CD4-positive, CD25-positive, alpha-beta regulatory T cell (primary cell): ENCODE data around the gene SLC38A6. TPM values are rescaled to one million over a fixed set of nuclear protein-coding genes. Genes with fewer than 3 reads are reported as not detected.

Experiments
- ATAC-seq, 2 donors: fragments of 150-1000 bp; cut with Tn5 transposase; one replicate each; pipeline ENCODE4 v1.10.0; 2021; ENCODE audit warnings: low read depth in 2 of 2, moderate number of reproducible peaks in 2 of 2, moderate library complexity in 1 of 2
- DNase-seq, 3 donors: peaks; one replicate each; pipeline versions ENCODE4 v3.0.0 to v3.0.0-alpha.2; 2012 to 2022; ENCODE audit warnings: mixed read lengths in 1 of 3
- H3K27ac ChIP-seq: one replicate; pipeline ENCODE4 v1.7.0; 2013; ENCODE audit warnings: mild to moderate bottlenecking, low read length; ENCODE audit not compliant: insufficient read depth, poor library complexity, severe bottlenecking
- H3K27me3 ChIP-seq: one replicate; pipeline ENCODE4 v1.7.0; 2013; ENCODE audit warnings: low read length; ENCODE audit not compliant: control insufficient read depth, insufficient read depth
- H3K36me3 ChIP-seq: one replicate; pipeline ENCODE4 v1.7.0; 2013; ENCODE audit warnings: mild to moderate bottlenecking, low read length, moderate library complexity; ENCODE audit not compliant: control insufficient read depth, insufficient read depth
- H3K4me1 ChIP-seq: 2 replicates; pipeline ENCODE4 v1.7.0; 2013; ENCODE audit warnings: mild to moderate bottlenecking, low read length; ENCODE audit not compliant: insufficient read depth, control insufficient read depth, poor library complexity, severe bottlenecking
- H3K4me3 ChIP-seq: one replicate; pipeline ENCODE4 v1.7.0; 2013; ENCODE audit warnings: low read depth, mild to moderate bottlenecking, low read length, moderate library complexity
- H3K9me3 ChIP-seq, 2 experiments: 1 replicate in 1 of 2; 2 replicates in 1 of 2; pipeline ENCODE4 v1.7.0; 2013; ENCODE audit warnings: low read length in 2 of 2, mild to moderate bottlenecking in 1 of 2, moderate library complexity in 1 of 2; ENCODE audit not compliant: control insufficient read depth in 2 of 2
- H3K27ac Mint-ChIP-seq, 3 donors: one replicate each; pipeline ENCODE4 v1.8.0; 2020 to 2022; ENCODE audit warnings: mild to moderate bottlenecking in 3 of 3, mixed read lengths in 3 of 3, moderate library complexity in 2 of 3
- H3K27me3 Mint-ChIP-seq: one replicate; pipeline ENCODE4 v1.8.0; 2022; ENCODE audit warnings: mild to moderate bottlenecking, mixed read lengths
- H3K36me3 Mint-ChIP-seq: one replicate; pipeline ENCODE4 v1.8.0; 2020; ENCODE audit warnings: mixed read lengths
- H3K4me1 Mint-ChIP-seq, 4 donors: one replicate each; pipeline ENCODE4 v1.8.0; 2020 to 2022; ENCODE audit warnings: mixed read lengths in 4 of 4, mild to moderate bottlenecking in 1 of 4
- H3K4me3 Mint-ChIP-seq, 4 donors: one replicate each; pipeline ENCODE4 v1.8.0; 2020 to 2022; ENCODE audit warnings: mild to moderate bottlenecking in 4 of 4, mixed read lengths in 4 of 4, moderate library complexity in 3 of 4
- H3K9me3 Mint-ChIP-seq, 7 donors: one replicate each; pipeline ENCODE4 v1.8.0; 2020 to 2022; ENCODE audit warnings: mixed read lengths in 7 of 7, mild to moderate bottlenecking in 3 of 7, moderate library complexity in 2 of 7
- polyA plus RNA-seq, 4 donors: library from polyadenylated mRNA; unstranded; fragments of 300-500 nt; fragmentation: Illumina TruSeq; gene quantifications; one replicate each; pipeline ENCODE4 v1.2.3, GENCODE V29; 2021
- total RNA-seq: library from RNA; stranded (reverse); gene quantifications from one replicate; pipeline ENCODE4 v1.2.3, GENCODE V29; 2022

SLC38A6 gene
- total RNA-seq = 13.8 TPM
- 10 to 100 TPM in 1 of 4 donors, 1 to 10 TPM in 3; 6.3 to 10.8 (median 8.9) TPM for polyA plus RNA-seq

- H3K27ac Mint-ChIP-seq = no peak within 1 kb of the TSS
- ATAC-seq = peak; percentile 88 to 93
- no peak within 1 kb of the TSS for H3K4me3 Mint-ChIP-seq
- Histone ChIP-seq H3K4me3 (peak within 1 kb of the TSS; percentile 90), H3K36me3 (peaks cover 10% of the 10 kb centered on the region), H3K9me3 (no peaks in the 10 kb centered on the region), H3K27me3 (no peaks in the 10 kb centered on the region), H3K4me1 (peaks cover 26% of the 10 kb centered on the region), H3K27ac (peak within 1 kb of the TSS; percentile 92)
- peaks cover 16% of the 10 kb centered on the region for H3K36me3 Mint-ChIP-seq
- no peaks in the 10 kb centered on the region for H3K27me3 Mint-ChIP-seq
- peak; percentile 87 to 94 (median 93) for DNase-seq
- no peaks in the 10 kb centered on the region for H3K9me3 Mint-ChIP-seq
- H3K4me1 Mint-ChIP-seq = peaks cover 15 to 41% (median 29%) of the 10 kb centered on the region in 4 donors
These were observed at the start of gene SLC38A6, which contains the start of gene TRMT5 for GRCh38 chr14:60980811-60981632. SLC38A6 (plus strand) TSS chr14:60981245; CDS start chr14:60981278, 33 bp downstream. TRMT5 (minus strand) TSS chr14:60981079; CDS start chr14:60980973, 106 bp downstream.

- H3K36me3 ChIP-seq = no peaks in the 10 kb centered on the region
- no peak overlapping the region for H3K4me3 ChIP-seq
- Mint-ChIP-seq H3K4me3 (no peak overlapping the region), H3K27me3 (no peaks in the 10 kb centered on the region), H3K27ac (no peak overlapping the region), H3K4me1 (peaks cover 0 to 10% (median 6%) of the 10 kb centered on the region in 4 donors), H3K36me3 (peaks cover 12% of the 10 kb centered on the region), H3K9me3 (peaks cover 0 to 5% (median 0%) of the 10 kb centered on the region in 7 donors)
- no peaks in the 10 kb centered on the region for H3K4me1 ChIP-seq
- H3K27ac ChIP-seq = no peak overlapping the region
- no peaks in the 10 kb centered on the region for H3K27me3 ChIP-seq
- DNase-seq (no peak), ATAC-seq (no peak)
- no peaks in the 10 kb centered on the region for H3K9me3 ChIP-seq
These were observed 47.0 kb upstream of the SLC38A6 start for GRCh38 chr14:60933920-60934655.

GRCh38 chr14:60935319-60935718, 45.7 kb upstream of the SLC38A6 start:
- peaks cover 12% of the 10 kb centered on the region for H3K36me3 Mint-ChIP-seq
- no peak overlapping the region for H3K27ac Mint-ChIP-seq

GRCh38 chr14:60943637-60944032, 37.4 kb upstream of the SLC38A6 start:
- H3K4me1 ChIP-seq = no peaks in the 10 kb centered on the region
- H3K27me3 Mint-ChIP-seq = no peaks in the 10 kb centered on the region
- no peaks in the 10 kb centered on the region for H3K27me3 ChIP-seq
- no peak overlapping the region for H3K4me3 ChIP-seq
- H3K36me3 Mint-ChIP-seq = peaks cover 19% of the 10 kb centered on the region
- no peak for ATAC-seq
- H3K36me3 ChIP-seq = no peaks in the 10 kb centered on the region
- no peaks in the 10 kb centered on the region for H3K9me3 ChIP-seq
- no peak for DNase-seq
- H3K4me3 Mint-ChIP-seq = no peak overlapping the region
- H3K27ac Mint-ChIP-seq = no peak overlapping the region
- peaks cover 0 to 11% (median 5%) of the 10 kb centered on the region in 4 donors for H3K4me1 Mint-ChIP-seq
- no peak overlapping the region for H3K27ac ChIP-seq
- H3K9me3 Mint-ChIP-seq = peaks cover 0 to 2% (median 0%) of the 10 kb centered on the region in 7 donors

More at GRCh38 chr14:60935319-60935718, 45.7 kb upstream of the SLC38A6 start:
- Histone ChIP-seq H3K27me3 (no peaks in the 10 kb centered on the region), H3K4me1 (no peaks in the 10 kb centered on the region), H3K9me3 (no peaks in the 10 kb centered on the region), H3K27ac (no peak overlapping the region), H3K4me3 (no peak overlapping the region), H3K36me3 (no peaks in the 10 kb centered on the region)
- no peak overlapping the region for H3K4me3 Mint-ChIP-seq
- no peak for DNase-seq
- H3K4me1 Mint-ChIP-seq = peaks cover 0 to 14% (median 6%) of the 10 kb centered on the region in 4 donors
- peaks cover 0 to 5% (median 2%) of the 10 kb centered on the region in 7 donors for H3K9me3 Mint-ChIP-seq
- ATAC-seq = no peak
- H3K27me3 Mint-ChIP-seq = no peaks in the 10 kb centered on the region

- DNase-seq = no peak
- no peak overlapping the region for H3K4me3 ChIP-seq
- H3K27ac Mint-ChIP-seq = no peak overlapping the region
- H3K4me3 Mint-ChIP-seq = no peak overlapping the region
- no peaks in the 10 kb centered on the region for H3K36me3 ChIP-seq
- H3K27ac ChIP-seq = no peak overlapping the region
- no peaks in the 10 kb centered on the region for H3K4me1 ChIP-seq
- H3K9me3 ChIP-seq = no peaks in the 10 kb centered on the region
- H3K36me3 Mint-ChIP-seq = peaks cover 19% of the 10 kb centered on the region
- H3K9me3 Mint-ChIP-seq = peaks cover 0 to under 1% (median 0%) of the 10 kb centered on the region in 7 donors
- peaks cover 0 to 10% (median 4%) of the 10 kb centered on the region in 4 donors for H3K4me1 Mint-ChIP-seq
- no peaks in the 10 kb centered on the region for H3K27me3 Mint-ChIP-seq
- H3K27me3 ChIP-seq = no peaks in the 10 kb centered on the region
- ATAC-seq = no peak
These were observed 36.8 kb upstream of the SLC38A6 start for GRCh38 chr14:60944204-60944603.

- no peak for DNase-seq
- peaks cover 0 to 10% (median 3%) of the 10 kb centered on the region in 4 donors for H3K4me1 Mint-ChIP-seq
- H3K9me3 Mint-ChIP-seq = no peaks in the 10 kb centered on the region
- Histone ChIP-seq H3K27me3 (no peaks in the 10 kb centered on the region), H3K36me3 (no peaks in the 10 kb centered on the region), H3K4me3 (no peak overlapping the region), H3K9me3 (no peaks in the 10 kb centered on the region), H3K4me1 (no peaks in the 10 kb centered on the region), H3K27ac (no peak overlapping the region)
- peaks cover 19% of the 10 kb centered on the region for H3K36me3 Mint-ChIP-seq
- no peak overlapping the region for H3K4me3 Mint-ChIP-seq
- no peak overlapping the region for H3K27ac Mint-ChIP-seq
- ATAC-seq = no peak
- H3K27me3 Mint-ChIP-seq = no peaks in the 10 kb centered on the region
These were observed 35.1 kb upstream of the SLC38A6 start for GRCh38 chr14:60945984-60946383.

GRCh38 chr14:60946773-60947172, 34.3 kb upstream of the SLC38A6 start:
- Histone ChIP-seq H3K27ac (no peak overlapping the region), H3K36me3 (no peaks in the 10 kb centered on the region), H3K4me1 (no peaks in the 10 kb centered on the region), H3K27me3 (no peaks in the 10 kb centered on the region), H3K4me3 (no peak overlapping the region), H3K9me3 (no peaks in the 10 kb centered on the region)
- Mint-ChIP-seq H3K27me3 (no peaks in the 10 kb centered on the region), H3K9me3 (no peaks in the 10 kb centered on the region), H3K4me1 (peaks cover 0 to 10% (median 3%) of the 10 kb centered on the region in 4 donors), H3K27ac (no peak overlapping the region), H3K4me3 (no peak overlapping the region), H3K36me3 (peaks cover 15% of the 10 kb centered on the region)
- ATAC-seq (no peak), DNase-seq (no peak)
